OCI-LY1 (cell line): ENCODE results near the gene EHD2.

Source experiments
- H2AFZ ChIP-seq: fragments of 200-600 bp; sonication (generic), shearing (Covaris generic); 2 replicates; pipeline ENCODE4 v1.6.0; 2014; ENCODE audit warnings: antibody characterized with exemption, mild to moderate bottlenecking, low read length
- H3F3A ChIP-seq: fragments of 200-600 bp; sonication (generic), shearing (Covaris generic); 2 replicates; pipeline ENCODE4 v1.6.0; 2014; ENCODE audit warnings: mild to moderate bottlenecking, antibody characterized with exemption, low read length, moderate library complexity; ENCODE audit not compliant: insufficient read depth
- H3K27ac ChIP-seq: fragments of 200-600 bp; sonication (generic); 2 replicates; pipeline ENCODE4 v1.5.1; 2014; ENCODE audit warnings: low read length, mixed run types, mild to moderate bottlenecking, low read depth; ENCODE audit not compliant: poor library complexity, severe bottlenecking
- H3K27me3 ChIP-seq: fragments of 200-600 bp; sonication (generic); 2 replicates; pipeline ENCODE4 v1.6.0; 2014; ENCODE audit warnings: antibody characterized with exemption, mild to moderate bottlenecking, low read length, moderate library complexity; ENCODE audit not compliant: insufficient read depth
- H3K36me3 ChIP-seq: fragments of 200-600 bp; sonication (generic); 2 replicates; pipeline ENCODE4 v1.6.1; 2014; ENCODE audit warnings: mild to moderate bottlenecking, antibody characterized with exemption, low read length, moderate library complexity, mixed read lengths; ENCODE audit not compliant: insufficient read depth
- H3K4me1 ChIP-seq: fragments of 200-600 bp; sonication (generic); 2 replicates; pipeline ENCODE4 v1.5.1; 2014; ENCODE audit warnings: mild to moderate bottlenecking, low read length, moderate library complexity; ENCODE audit not compliant: insufficient read depth, severe bottlenecking
- H3K4me2 ChIP-seq: fragments of 200-600 bp; sonication (generic), shearing (Covaris generic); 2 replicates; pipeline ENCODE4 v1.6.1; 2014; ENCODE audit warnings: low read length
- H3K4me3 ChIP-seq: fragments of 200-600 bp; sonication (generic); 2 replicates; pipeline ENCODE4 v1.5.1; 2014; ENCODE audit warnings: low read length, low read depth, mild to moderate bottlenecking, mixed read lengths; ENCODE audit not compliant: poor library complexity, severe bottlenecking
- H3K79me2 ChIP-seq: fragments of 200-600 bp; shearing (Covaris generic); 2 replicates; pipeline ENCODE4 v1.6.1; 2016; ENCODE audit warnings: mixed run types, low read length, mixed read lengths; ENCODE audit not compliant: insufficient read depth
- H3K9ac ChIP-seq: fragments of 200-600 bp; sonication (generic), shearing (Covaris generic); 2 replicates; pipeline ENCODE4 v1.6.1; 2014; ENCODE audit warnings: mild to moderate bottlenecking, low read length, mixed read lengths
- H3K9me2 ChIP-seq: fragments of 200-600 bp; sonication (generic), shearing (Covaris generic); 2 replicates; pipeline ENCODE4 v1.6.1; 2014; ENCODE audit warnings: low read depth, mild to moderate bottlenecking, low read length, mixed read lengths
- H3K9me3 ChIP-seq: fragments of 200-600 bp; shearing (Covaris generic); 2 replicates; pipeline ENCODE4 v1.6.1; 2014; ENCODE audit warnings: low read length, mixed read lengths
- H4K20me1 ChIP-seq: fragments of 200-600 bp; sonication (generic), shearing (Covaris generic); 2 replicates; pipeline ENCODE4 v1.6.0; 2016; ENCODE audit warnings: mild to moderate bottlenecking, low read length; ENCODE audit not compliant: insufficient read depth
- CTCF ChIP-seq: fragments of 200-600 bp; sonication (generic), shearing (Covaris generic); IDR thresholded peaks from 2 replicates; pipeline ENCODE4 v1.5.1; 2017; ENCODE audit warnings: mild to moderate bottlenecking, antibody characterized with exemption, low read length, moderate library complexity, mixed read lengths
- EZH2 ChIP-seq: fragments of 200-600 bp; sonication (generic), shearing (Covaris generic); IDR thresholded peaks from 2 replicates; pipeline ENCODE4 v1.8.0; 2017; ENCODE audit warnings: borderline replicate concordance, mixed run types, mild to moderate bottlenecking, antibody characterized with exemption, low read length, moderate library complexity, mixed read lengths

EHD2 gene, protein sequence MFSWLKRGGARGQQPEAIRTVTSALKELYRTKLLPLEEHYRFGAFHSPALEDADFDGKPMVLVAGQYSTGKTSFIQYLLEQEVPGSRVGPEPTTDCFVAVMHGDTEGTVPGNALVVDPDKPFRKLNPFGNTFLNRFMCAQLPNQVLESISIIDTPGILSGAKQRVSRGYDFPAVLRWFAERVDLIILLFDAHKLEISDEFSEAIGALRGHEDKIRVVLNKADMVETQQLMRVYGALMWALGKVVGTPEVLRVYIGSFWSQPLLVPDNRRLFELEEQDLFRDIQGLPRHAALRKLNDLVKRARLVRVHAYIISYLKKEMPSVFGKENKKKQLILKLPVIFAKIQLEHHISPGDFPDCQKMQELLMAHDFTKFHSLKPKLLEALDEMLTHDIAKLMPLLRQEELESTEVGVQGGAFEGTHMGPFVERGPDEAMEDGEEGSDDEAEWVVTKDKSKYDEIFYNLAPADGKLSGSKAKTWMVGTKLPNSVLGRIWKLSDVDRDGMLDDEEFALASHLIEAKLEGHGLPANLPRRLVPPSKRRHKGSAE

DNA sequence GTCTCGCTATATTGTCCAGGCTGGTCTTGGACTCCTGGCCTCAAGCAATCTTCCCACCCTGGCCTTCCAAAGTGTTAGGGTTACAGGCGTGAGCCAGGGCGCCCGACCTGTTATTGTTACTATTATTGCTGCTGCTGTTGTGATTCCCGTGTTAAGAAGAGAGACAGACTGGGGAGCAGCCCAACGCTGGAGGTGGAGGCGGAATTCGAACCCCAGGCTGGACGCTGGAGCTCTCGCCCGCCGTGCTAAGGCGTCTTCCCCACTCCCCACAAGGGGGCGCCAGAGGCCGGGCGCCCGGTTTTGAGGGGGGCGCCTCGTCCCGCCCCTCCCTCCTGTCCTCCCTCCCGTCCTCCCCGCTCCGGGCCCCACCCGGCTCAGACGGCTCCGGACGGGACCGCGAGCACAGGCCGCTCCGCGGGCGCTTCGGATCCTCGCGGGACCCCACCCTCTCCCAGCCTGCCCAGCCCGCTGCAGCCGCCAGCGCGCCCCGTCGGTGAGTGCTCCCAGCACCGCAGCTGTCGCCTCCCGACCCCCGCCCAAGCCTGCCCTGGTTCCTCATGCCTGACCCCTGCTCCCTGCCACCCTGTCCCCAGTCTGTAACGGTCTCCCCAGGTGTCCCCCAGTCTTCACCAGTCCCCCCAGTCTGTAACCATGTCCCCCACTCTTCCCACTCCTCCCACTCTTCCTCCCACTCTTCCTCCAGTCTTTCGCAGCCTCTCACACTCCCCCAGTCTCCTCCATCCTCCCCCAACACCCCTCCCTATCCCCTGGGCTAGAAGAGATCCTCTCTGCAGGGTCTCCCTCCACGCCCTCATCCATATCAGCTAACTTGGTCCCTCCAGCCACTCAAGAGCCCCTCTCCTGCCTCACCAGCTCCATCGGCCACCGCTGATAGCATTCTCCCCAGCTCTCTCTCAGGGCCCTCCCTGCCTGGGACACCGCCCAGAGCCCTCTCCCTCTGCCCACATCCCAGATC lies at the start of gene EHD2:
TSS of gene EHD2 (plus strand) at position 377 of the 976 bp plus-strand sequence. CDS start 3,191 bp downstream, outside the sequence.
- TF ChIP-seq EZH2 (no peak), CTCF (peak; percentile 49)
- H3K27ac ChIP-seq, result no peak within 1 kb of the TSS
- H3K9me3 ChIP-seq, result no peaks in the 10 kb centered on the region
- no peaks in the 10 kb centered on the region for H4K20me1 ChIP-seq
- no peaks in the 10 kb centered on the region; the same call in 1 of the 2 replicates for H3K36me3 ChIP-seq
- no peaks in the 10 kb centered on the region for H3K79me2 ChIP-seq
- H3F3A ChIP-seq, result no peaks in the 10 kb centered on the region
- peaks cover 11% of the 10 kb centered on the region; the same call in 1 of the 2 replicates for H3K27me3 ChIP-seq
- no peak within 1 kb of the TSS for H3K4me2 ChIP-seq
- H3K4me3 ChIP-seq, result no peak within 1 kb of the TSS
- no peak within 1 kb of the TSS for H2AFZ ChIP-seq
- no peak within 1 kb of the TSS for H3K9ac ChIP-seq
- no peaks in the 10 kb centered on the region for H3K9me2 ChIP-seq
- H3K4me1 ChIP-seq, result no peaks in the 10 kb centered on the region

- TF ChIP-seq EZH2 (no peak), CTCF (no peak)
- Histone ChIP-seq H2AFZ (no peak overlapping the region), H3K9me2 (no peaks in the 10 kb centered on the region), H4K20me1 (no peaks in the 10 kb centered on the region), H3K36me3 (no peaks in the 10 kb centered on the region; the same call in 1 of the 2 replicates), H3K4me1 (no peaks in the 10 kb centered on the region), H3F3A (no peaks in the 10 kb centered on the region), H3K4me3 (no peak overlapping the region), H3K27ac (no peak overlapping the region), H3K79me2 (no peaks in the 10 kb centered on the region), H3K9me3 (no peaks in the 10 kb centered on the region), H3K9ac (no peak overlapping the region), H3K4me2 (no peak overlapping the region), H3K27me3 (no peaks in the 10 kb centered on the region)
Measured at GRCh38 chr19:47663435-47663910, 49.7 kb upstream of the EHD2 start.
